ENCODE results near the gene SZT2.
A peak's percentile ranks its signal among the peaks of the same experiment; 100 is the strongest.
"Not testable (repeated sequence)": the region's sequence is repeated elsewhere in the genome, so short reads cannot be mapped to it uniquely, and the experiment has no call there.

The SZT2 gene

DNA sequence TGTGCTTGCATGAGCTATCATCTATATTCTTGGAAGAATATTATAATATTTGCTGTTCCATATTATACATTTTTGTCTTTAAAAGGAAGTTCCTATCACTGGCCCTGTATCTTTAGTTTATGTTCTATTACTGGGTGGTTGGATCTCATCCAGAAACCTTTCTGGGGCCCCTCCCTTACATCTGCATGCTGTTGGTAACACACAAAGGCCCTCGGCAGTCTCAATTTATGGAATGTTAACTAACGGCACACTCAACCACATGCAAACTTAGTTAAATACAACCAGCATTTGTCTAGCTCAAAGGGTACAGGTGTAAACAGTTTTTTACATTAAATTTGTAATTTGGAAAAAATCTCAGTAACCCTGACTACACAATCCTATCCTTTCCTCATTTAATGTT lies 73.8 kb downstream of the SZT2 start:
- no peak for DNase-seq

DNA sequence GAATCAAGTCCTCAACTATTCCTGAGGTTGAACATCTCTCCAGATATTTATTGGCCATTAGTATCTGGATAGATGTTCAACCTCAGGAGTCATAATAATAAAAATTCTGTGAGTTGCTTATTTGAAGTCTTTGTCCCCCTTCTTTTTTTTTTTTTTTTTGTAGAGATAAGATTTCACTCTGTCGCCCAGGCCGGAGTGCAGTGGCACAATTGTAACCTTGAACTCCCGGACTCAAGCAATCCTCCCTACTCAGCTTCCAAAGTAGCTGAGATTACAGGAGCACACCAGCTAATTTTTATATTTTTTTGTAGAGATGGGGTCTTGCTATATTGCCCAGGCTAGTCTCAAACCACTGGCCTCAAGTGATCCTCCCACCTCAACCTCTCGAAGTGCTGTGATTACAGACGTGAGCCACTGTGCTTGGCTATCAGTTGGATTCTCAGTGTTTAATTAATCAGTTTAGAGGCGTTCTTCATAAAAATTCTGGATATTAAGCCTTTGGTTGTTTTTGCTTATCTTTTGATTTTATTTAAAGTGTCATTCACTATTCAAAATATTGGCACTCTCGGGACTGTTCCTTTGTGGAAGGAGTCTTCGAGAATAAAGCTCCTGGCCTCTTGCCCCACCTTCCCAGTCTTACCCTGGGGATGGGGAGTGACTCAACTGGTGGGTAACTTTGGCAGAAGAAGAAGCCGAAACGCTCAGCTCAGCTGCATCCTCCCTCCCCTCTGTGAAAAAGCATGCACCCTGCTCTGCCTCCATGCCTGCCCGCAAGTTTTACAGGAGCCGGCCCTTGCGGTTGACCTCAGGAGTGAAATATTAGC lies 75.2 kb downstream of the SZT2 start:
- DNase-seq: no peak

DNA sequence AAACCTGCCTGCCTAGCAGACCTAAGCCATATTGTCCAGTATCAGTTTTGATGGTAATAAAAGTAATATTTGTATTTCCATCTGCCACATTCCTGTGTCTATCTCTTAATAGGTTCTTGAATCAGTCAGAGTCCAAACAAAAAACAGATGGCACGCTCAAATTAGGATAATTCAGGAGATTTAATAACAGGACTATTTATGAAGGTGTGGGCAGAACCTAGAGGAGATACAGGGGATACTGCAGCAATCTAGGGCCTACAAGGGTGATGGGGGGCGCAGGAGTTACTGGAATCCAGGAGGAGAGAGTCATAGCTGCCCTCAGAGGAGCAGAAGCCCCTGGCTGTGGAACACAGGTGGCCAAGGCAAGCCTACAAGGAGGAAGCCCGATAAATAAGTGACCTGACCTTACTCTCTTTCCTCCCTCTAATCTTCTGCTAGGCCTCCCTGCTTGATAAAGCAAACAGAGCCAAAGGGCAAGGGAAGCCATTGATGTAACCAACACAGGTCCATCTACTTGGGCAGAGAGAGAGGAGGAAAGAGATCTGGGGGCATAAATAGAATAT lies 75.9 kb downstream of the SZT2 start:
- no peak for DNase-seq

DNA sequence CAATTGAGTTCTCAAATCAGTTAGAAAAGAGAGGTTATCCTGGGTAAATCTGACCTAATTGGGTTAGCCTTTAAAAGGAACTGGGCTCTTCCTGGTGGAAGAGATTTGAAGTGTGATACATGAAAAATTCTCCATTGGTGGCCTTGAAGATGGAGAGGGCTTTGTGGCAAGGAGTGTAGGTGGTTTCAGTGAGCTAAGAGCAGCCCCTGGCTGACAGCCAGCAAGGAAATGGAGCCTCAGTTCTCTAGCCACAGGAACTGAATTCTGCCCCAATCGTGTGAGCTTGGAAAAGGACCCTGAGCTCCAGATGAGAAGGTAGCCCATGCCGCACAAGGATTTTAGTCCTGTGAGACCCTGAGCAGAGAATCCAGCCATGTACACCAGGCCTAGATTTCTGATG lies 76.7 kb downstream of the SZT2 start:
- DNase-seq: no peak

DNA sequence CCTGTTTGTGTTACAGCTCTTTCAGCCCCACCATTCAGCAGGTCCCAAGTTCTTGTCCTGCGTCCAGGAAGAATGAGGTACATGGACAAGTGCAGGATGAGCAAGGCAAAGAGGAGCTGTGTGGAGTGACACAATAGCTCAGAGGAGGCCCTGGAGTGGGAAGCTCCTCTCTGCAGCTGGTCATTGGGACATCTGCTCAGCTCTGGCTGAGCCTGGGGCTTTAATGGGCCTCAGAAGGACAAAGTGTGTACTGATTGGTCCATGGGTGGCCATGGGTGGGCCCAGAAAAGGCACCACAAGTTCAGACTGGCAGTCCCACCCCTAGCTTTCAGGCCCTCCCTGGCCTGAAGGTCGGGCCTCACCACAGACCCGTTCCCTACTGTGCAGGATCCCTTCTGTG lies 78.7 kb downstream of the SZT2 start:
- no peak for DNase-seq

DNA sequence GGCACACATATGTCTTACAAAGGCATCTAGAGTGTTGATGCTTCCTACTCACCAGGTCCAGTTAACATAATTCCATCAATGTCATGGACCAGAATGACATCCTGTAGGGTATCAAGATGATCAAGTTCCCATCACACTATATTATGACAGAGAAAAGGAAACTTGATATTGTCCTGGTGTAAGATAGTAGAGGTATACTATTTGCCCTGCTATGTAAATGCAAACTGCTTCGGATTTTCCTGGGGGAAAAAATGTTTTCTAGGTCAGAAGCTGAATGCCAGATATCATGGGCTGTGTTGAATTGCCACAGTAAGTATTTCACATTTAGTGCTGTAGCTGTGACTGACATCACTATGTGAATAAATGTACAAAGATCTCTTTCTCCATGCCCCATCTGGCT lies 80.2 kb downstream of the SZT2 start:
- peak in 1 of 2 donors; percentile 44 for DNase-seq

DNA sequence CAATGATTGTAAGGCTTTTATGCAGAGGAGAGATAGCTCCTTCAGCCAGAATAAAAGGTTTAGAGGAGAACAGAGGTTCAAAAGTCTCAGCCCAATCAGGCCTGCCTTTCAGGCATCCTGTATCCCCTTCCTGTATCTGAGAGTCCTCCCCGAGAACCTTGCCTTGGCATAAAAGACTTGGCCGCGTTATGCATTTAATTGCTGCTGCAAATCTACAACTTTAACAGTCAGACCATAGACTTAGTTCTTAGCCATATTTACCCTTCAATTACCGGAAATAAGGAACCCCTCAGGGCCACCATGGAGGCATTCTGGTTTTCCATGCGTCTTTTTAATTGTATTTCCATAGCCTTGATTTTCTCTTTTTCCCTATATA lies 82.4 kb downstream of the SZT2 start:
- no peak for DNase-seq

DNA sequence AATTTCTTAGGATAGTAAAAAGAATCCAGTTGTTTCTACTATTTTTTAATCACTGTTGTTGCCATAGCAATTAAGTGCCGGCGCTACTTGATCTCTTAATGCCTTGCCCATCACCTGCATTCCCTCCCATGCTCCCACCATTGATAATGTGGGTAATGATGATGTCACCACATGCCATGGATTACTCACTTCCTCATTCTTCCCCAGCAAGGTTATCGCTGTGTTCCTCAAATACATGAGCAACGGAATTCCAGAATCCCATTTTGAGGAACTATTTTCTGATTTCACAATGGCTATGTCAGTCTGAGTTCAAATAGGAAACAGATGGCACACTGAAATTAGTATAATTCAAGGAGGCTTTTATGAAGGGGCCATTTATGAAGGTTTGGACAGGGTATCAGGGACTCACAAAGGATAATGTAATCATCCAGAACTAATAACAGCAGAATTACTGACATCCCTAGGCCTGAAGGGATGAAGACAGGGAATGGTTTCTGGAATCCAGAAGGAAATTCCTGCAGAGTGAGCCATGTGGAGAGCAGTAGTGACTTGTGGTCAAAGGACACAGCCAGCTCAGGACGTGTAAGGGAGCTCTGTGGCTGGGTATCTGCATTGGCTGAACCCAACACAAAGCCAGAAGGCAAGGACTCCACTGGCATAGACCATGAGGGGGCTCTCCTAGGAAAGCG lies 82.9 kb downstream of the SZT2 start:
- DNase-seq: not testable (repeated sequence)

DNA sequence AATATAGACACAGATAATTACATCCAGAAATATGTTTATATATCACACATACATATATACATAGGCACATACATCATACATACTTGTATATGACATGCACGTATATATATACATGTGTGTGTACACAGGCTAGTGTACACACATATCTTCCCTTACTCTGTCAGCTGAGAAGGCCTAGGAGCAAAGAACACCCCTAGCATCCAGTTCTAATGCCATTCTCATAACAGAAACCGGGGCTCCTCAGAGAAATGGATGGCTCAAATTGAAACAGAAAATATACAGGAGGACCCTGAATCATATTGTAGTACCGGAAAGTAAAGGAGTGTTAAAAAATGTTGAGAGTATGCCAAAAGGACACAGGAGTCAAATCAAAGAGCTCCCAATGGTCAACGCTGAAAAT lies 83.8 kb downstream of the SZT2 start:
- no peak for DNase-seq

DNA sequence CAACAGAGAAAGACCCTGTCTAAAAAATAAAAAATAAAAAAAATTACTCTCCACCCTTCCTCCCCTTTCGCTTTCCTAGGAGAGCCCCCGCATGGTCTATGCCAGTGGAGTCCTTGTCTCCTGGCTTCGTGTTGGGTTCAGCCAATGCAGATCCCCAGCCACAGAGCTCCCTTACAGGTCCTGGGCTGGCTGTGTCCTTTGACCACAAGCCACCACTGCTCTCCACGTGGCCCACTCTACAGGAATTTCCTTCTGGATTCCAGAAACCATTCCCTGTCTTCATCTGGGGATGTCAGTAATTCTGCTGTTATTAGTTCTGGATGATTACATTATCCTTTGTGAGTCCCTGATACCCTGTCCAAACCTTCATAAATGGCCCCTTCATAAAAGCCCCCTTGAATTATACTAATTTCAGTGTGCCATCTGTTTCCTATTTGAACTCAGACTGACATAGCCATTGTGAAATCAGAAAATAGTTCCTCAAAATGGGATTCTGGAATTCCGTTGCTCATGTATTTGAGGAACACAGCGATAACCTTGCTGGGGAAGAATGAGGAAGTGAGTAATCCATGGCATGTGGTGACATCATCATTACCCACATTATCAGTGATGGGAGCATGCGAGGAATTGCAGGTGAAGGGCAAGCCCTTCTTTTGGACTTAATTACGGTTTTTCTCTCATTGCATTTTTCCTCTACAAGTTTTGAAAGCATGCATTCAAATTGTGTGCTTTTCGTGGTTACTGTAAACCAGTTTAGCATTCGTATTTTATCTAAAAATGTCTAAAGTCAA lies 86.1 kb downstream of the SZT2 start:
- DNase-seq: peak; percentile 14 to 24

DNA sequence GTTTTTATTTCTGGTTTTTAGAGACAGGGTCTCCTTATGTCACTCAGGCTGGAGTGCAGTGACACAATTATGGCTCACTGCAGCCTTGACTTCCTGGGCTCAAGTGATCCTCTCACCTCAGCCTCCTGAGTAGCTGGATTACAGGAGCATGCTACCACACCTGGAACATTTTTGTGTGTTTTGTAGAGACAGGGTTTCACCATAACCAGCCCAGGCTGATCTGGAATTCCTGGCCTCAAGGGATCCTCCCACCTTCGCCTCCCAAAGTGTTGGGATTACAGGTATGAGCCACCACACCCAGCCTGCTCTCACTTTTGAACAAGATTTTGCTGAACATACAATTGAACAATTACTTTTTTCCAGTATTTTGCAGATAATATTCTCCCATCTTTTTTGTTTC lies 88.0 kb downstream of the SZT2 start:
- DNase-seq: no peak

DNA sequence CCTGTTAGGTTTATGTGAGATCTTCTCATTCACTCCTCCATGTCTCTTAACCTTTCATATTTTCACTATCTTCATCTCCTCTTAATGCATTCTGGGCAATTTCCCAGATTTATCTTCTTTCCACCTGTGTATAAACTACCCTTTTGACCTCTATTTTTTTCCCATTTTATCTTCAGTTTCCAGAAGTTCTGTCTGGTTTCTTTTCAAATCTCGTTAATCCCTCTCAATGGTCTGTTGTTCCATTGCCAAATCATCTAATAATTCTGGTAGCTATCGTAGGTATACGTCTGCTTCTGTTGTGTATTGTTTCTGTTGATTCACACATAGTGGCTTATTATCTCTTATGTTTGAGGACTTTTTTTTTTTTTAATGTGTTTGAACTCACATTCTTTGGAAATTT lies 89.7 kb downstream of the SZT2 start:
- no peak for DNase-seq

DNA sequence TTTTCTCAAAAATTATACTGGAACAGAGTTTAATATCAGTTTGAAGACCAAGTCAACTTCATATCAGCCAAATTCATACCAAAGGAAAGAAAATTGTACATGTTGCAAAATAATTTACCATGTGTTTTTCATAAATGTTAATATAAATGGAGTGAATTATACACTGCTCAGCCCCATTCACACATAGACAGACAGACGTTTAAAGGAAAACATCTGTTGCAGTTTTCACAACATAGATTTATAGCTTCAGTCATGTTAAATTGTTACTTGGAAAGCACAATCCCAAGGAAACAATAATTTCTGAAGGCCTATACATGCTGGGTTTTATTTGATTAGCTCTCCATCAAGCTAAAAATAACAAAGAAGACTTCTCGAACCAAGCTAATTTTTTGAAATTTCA lies 91.8 kb downstream of the SZT2 start:
- DNase-seq: no peak

DNA sequence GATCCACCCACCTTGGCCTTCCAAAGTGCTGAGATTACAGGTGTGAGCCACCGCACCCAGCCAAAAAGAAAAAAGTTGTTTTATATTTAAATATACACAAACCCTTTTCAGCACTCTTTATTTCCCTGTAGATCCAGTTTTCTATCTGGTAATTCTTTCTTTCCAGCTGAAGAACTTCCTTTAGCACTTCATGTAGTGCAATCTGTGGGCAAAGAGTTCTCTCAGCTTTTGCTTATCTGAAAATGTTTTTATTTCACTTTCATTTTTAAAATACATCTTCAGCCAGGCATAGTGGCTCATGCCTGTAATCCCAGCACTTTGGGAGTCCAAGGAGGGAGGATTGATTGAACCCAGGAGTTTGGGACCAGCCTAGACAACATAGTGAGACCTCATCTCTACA lies 92.5 kb downstream of the SZT2 start:
- no peak for DNase-seq

DNA sequence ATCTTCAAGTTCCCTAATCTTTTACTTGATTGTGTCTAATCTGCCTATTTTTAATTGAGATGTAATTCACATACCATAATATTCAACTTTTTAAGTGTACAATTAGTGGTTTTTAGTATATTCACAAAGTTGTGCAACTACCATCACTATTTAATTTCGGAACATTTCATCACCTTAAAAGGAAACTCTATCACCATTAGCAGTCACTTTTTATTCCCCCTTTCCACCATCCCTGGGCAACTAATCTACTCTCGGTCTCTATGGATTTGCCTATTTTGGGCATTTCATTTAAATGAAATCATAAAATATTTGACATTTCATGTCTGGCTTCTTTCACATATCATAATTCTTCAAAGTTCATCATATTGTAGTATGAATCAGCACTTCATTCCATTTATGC lies 94.7 kb downstream of the SZT2 start:
- DNase-seq: no peak

DNA sequence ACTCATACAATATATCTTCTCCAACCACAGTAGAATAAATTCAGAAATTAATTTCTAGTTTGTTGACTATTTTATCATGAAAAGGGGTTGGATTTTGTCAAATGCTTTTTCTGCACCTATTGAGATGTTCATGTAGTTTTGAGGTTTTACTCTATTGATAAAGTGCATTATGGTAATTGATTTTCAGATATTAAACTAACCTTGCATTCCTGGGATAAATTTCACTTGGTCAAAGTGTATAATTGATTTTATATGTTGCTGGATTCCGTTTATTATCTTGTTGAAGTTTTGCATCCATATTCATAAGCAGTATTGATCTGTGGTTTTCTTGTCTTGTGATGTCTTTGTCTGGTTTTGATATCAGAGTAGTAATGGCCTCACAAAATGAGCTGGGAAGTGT lies 98.5 kb downstream of the SZT2 start:
- DNase-seq: no peak

DNA sequence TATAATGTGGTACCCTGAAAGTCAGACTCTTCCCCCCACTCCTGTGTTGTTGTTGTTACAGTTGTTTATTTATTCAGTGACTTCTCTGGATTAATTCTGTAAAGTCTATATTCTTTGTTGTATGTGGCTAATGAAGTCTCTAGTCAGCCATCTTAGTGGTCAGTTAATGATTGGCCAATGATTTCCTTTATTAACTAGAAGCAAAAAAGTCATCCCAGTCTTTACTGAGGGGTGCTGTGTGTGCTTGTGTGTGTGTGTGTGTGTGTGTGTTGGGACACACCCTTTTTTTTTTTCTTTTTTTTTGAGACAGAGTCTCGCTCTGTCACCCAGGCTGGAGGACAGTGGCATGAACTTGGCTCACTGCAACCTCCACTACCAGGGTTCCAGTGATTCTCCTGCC lies 101.4 kb downstream of the SZT2 start:
- no peak for DNase-seq

DNA sequence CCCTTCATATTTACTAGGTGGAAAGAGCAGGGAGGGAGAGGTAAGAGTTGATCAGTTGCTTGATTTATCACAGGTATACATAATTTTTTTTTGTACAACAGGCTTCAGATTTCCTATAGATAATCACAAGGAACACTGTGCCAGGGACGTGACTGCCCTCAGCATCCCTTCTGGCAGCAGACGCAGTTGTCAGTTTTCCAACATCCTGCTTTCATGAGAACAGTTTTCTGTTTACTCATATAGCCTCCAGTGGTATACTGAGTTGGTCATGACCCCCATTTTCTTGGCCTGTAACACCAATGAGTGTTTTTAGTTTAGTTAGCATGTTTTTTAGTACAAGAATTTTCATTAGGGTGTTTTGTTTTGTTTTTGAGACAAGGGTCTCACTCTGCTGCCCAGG lies 103.1 kb downstream of the SZT2 start:
- DNase-seq: no peak

DNA sequence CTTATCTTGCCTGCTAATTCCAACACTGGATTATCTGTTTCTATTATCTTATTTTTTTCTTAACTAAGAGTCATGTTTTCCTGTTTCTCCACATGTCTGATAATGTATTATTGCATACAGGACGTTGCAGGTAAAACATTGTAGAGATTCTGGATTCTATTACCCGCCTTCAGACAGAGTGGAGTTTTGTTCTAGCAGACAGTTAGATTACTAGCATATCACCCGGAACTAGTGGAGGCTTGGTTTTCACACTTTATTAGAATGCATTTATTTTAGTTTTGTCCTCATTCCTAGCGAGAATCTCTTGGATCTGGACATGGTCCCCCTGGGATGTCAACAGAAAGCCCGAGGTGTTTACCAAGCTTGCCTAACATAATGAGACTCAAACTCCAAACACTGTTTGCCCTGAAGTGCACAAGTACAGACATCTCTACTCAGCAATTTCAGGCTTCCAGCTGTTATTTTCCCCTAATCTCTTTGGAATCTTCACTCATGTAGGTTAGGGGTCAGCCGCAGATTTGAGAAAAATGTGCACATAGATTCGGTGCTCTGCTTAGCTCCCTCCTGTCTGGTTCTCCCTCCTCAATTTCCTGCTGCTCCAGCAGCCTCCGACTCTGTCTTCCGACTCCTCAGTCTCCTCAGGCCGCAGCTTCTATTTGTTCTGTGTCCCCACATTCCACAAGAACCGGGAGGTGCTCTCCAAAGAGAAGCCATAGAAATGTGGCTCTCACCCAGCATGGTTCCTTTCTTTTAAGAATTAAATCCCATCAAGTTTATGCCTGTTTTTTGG lies 104.2 kb downstream of the SZT2 start:
- no peak for DNase-seq

DNA sequence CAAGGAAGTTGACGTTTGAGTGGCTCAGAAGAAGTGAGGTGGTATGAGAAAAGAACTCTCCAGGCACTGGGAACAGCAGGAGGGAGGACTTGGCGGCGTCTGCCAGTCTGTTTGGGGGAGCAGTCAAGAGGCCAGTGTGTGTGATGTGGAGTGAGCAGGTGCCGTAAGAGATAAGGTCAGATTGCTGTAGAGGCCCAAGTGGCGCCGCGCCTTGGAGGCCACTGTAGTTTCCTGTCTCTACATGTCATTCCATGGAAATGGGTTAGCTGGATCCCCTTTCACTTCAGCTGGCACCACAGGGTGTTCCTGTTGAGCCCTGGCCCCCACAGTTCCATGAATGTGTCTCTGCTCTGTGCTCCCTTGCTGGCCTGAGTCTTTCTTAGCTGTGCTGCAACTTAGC lies 105.5 kb downstream of the SZT2 start:
- no peak for DNase-seq

DNA sequence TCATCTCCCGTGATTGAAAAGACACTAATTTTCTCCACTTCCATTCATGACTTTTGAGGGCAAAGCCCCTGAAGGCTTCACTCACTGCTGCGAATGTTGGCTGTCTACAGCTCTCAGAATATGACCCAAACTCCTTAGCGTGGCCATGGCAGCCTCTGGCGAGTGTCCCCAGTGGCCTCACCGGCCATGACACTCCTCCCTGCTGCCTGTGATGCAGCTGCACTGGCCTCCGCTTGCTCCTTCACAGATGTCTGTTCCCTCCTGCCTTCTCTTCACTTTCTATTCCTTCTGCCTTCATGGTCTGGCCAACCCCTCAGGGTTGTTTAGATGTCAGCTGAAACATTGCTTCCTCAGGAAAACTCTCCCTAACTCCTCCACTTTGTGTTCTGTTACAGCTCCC lies 110.2 kb downstream of the SZT2 start:
- no peak for DNase-seq

DNA sequence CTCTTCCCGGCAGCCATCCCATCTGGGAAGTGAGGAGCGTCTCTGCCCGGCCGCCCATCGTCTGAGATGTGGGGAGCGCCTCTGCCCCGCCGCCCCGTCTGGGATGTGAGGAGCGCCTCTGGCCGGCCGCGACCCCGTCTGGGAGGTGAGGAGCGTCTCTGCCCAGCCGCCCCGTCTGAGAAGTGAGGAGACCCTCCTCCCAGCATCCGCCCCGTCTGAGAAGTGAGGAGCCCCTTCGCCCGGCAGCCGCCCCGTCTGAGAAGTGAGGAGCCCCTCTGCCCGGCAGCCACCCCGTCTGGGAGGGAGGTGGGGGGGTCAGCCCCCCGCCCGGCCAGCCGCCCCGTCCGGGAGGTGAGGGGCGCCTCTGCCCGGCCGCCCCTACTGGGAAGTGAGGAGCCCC lies 112.1 kb downstream of the SZT2 start:
- not testable (repeated sequence) for DNase-seq

DNA sequence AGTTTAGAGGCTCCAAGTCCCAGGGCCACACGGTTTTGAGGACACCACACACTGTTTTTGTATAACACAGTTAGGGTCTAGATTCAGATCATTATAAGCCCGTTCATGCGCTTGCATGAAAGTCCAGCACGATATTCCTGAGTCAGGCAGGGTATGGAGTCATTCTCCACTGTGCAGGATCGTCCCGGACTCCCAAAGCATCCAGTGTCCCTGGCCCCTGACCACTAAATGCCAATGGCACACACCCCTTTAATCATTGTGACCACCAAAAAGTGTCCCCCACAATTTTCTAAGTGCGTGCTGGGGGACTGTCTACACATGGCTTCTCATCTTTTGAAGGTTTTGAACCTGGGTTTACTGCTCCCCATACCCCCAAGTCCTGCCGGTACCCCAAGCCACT lies 113.8 kb downstream of the SZT2 start:
- DNase-seq: no peak
